ENCODE results near the gene TTC23. TPM values are rescaled to one million over a fixed set of nuclear protein-coding genes. Genes with fewer than 3 reads are reported as not detected.

Gene TTC23
- total and polyA plus RNA-seq, 8 donors, result 14.0 to 41.7 (median 36.2) TPM

DNA sequence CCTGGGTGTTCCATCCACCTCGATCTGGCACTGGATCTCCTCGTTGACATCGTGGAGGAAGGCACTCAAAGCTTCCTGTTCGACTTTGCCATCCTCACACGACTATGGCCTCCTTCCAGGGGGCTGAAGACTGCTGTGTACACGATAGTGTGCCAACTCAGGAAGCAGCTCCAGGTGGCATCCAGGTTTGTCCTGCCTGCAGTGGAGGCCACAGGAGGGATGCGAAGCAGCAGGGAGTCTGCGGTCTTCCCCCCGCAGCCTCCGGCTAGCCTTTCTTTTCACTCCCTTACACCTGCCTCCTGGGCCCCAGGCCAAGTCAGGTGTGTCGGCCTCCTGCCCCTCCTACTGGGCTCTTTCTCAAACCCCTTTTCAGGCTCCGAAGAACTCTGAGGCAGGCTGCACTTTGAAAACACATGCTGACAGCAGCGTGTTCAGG lies 112.3 kb downstream of the TTC23 start:
- intact Hi-C loops (cut with DNase I), result no loop called here
- ATAC-seq (no peak), DNase-seq (no peak)
- no peaks in the 10 kb centered on the region for H3K36me3 ChIP-seq
- no peaks in the 10 kb centered on the region for H3K9me3 ChIP-seq
- H3K27ac ChIP-seq, result no peak overlapping the region
- no peaks in the 10 kb centered on the region for H3K4me1 ChIP-seq
- no peaks in the 10 kb centered on the region for H3K27me3 ChIP-seq
- TF ChIP-seq, protein P1, sequence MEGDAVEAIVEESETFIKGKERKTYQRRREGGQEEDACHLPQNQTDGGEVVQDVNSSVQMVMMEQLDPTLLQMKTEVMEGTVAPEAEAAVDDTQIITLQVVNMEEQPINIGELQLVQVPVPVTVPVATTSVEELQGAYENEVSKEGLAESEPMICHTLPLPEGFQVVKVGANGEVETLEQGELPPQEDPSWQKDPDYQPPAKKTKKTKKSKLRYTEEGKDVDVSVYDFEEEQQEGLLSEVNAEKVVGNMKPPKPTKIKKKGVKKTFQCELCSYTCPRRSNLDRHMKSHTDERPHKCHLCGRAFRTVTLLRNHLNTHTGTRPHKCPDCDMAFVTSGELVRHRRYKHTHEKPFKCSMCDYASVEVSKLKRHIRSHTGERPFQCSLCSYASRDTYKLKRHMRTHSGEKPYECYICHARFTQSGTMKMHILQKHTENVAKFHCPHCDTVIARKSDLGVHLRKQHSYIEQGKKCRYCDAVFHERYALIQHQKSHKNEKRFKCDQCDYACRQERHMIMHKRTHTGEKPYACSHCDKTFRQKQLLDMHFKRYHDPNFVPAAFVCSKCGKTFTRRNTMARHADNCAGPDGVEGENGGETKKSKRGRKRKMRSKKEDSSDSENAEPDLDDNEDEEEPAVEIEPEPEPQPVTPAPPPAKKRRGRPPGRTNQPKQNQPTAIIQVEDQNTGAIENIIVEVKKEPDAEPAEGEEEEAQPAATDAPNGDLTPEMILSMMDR (IDR thresholded peaks at IDR 0.05), result no peak
- H3K4me3 ChIP-seq, result no peak overlapping the region

DNA sequence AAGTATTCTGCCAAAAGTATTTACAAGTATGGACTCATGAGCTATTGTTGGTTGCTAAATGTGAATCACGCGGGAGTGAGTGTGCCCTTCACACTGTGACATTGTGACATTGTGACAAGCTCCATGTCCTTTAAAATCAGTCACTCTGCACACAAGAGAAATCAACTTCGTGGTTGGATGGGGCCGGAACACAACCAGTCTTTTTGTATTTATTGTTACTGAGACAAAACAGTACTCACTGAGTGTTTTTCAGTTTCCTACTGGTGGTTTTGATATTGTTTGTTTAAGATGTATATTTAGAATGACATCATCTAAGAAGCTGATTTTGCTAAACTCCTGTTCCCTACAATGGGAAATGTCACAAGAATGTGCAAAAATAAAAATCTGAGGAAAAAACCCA lies 114.2 kb downstream of the TTC23 start:
- no peak overlapping the region for H3K27ac ChIP-seq
- ATAC-seq (no peak), DNase-seq (no peak)
- H3K36me3 ChIP-seq, result no peaks in the 10 kb centered on the region
- H3K4me1 ChIP-seq, result no peaks in the 10 kb centered on the region
- intact Hi-C loops (cut with DNase I), result no loop called here
- H3K4me3 ChIP-seq, result no peak overlapping the region
- H3K27me3 ChIP-seq, result no peaks in the 10 kb centered on the region
- H3K9me3 ChIP-seq, result no peaks in the 10 kb centered on the region
- TF ChIP-seq, protein P1 (IDR thresholded peaks at IDR 0.05), result no peak

DNA sequence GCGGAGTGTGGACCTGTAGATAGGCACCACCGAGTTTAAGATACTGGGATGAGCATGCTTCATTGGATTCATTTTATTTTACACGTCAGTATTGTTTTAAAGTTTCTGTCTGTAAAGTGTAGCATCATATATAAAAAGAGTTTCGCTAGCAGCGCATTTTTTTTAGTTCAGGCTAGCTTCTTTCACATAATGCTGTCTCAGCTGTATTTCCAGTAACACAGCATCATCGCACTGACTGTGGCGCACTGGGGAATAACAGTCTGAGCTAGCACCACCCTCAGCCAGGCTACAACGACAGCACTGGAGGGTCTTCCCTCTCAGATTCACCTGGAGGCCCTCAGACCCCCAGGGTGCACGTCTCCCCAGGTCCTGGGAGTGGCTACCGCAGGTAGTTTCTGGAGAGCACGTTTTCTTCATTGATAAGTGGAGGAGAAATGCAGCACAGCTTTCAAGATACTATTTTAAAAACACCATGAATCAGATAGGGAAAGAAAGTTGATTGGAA lies 115.0 kb downstream of the TTC23 start:
- DNase-seq (no peak), ATAC-seq (no peak)
- H3K4me1 ChIP-seq, result no peaks in the 10 kb centered on the region
- H3K9me3 ChIP-seq, result no peaks in the 10 kb centered on the region
- H3K4me3 ChIP-seq, result no peak overlapping the region
- H3K27me3 ChIP-seq, result no peaks in the 10 kb centered on the region
- TF ChIP-seq, protein P1 (IDR thresholded peaks at IDR 0.05), result no peak
- no peaks in the 10 kb centered on the region for H3K36me3 ChIP-seq
- intact Hi-C loops (cut with DNase I), result no loop called here
- no peak overlapping the region for H3K27ac ChIP-seq

DNA sequence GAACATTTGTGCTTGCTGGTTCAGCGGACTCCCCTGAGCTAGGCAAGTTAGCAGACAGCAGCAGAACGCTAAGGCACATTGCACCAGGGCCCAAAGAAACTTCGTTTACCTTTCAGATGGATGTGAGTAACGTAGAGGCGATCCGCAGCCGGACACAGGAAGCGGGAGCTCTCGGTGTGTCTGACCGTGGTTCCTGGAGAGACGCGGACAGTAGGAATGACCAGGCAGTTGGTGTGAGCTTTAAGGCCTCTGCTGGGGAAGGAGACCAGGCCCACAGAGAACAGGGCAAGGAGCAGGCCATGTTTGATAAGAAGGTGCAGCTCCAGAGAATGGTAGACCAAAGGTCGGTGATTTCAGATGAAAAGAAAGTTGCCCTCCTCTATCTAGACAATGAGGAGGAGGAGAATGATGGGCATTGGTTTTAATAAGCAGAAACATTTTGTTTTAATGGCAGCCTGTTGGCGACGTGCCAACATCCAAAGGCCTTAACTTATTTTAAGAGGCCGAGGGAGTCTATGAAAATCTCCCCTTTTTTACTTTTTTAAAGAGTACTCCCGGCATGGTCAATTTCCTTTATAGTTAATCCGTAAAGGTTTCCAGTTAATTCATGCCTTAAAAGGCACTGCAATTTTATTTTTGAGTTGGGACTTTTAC lies 116.6 kb downstream of the TTC23 start:
- TF ChIP-seq, protein P1 (IDR thresholded peaks at IDR 0.05), result no peak
- DNase-seq (no peak), ATAC-seq (no peak)
- Histone ChIP-seq H3K27me3 (no peaks in the 10 kb centered on the region), H3K4me3 (no peak overlapping the region), H3K36me3 (no peaks in the 10 kb centered on the region), H3K4me1 (no peaks in the 10 kb centered on the region), H3K27ac (no peak overlapping the region), H3K9me3 (no peaks in the 10 kb centered on the region)
- intact Hi-C loops (cut with DNase I), result no loop called here

GRCh38 chr15:99132122-99132521 lies 117.3 kb downstream of the TTC23 start:
- no peaks in the 10 kb centered on the region for H3K27me3 ChIP-seq
- TF ChIP-seq, protein P1 (IDR thresholded peaks at IDR 0.05), result no peak
- H3K4me3 ChIP-seq, result no peak overlapping the region
- intact Hi-C loops (cut with DNase I), result no loop called here
- H3K4me1 ChIP-seq, result no peaks in the 10 kb centered on the region
- no peak for ATAC-seq
- H3K36me3 ChIP-seq, result no peaks in the 10 kb centered on the region
- no peak overlapping the region for H3K27ac ChIP-seq
- DNase-seq, result no peak
- no peaks in the 10 kb centered on the region for H3K9me3 ChIP-seq
